ENCODE results near the gene SGMS1. TPM values are rescaled to one million over a fixed set of nuclear protein-coding genes. Genes with fewer than 3 reads are reported as not detected.

The SGMS1 gene
- polyA plus RNA-seq, 1 of the 3 experiments (the other 2 are of a cell fraction) = 6.3 TPM

- H3K9me3 ChIP-seq = no peaks in the 10 kb centered on the region
- H3K27ac ChIP-seq (ENCODE audit: low read depth in 2 of 2, low read length in 1 of 2) = no peak overlapping the region
- H3K79me2 ChIP-seq (ENCODE audit: insufficient read depth) = no peaks in the 10 kb centered on the region
- CTCF ChIA-PET = interaction anchor here (1.0 kb wide), 1 partner anchor 12 kb away, joined by 3 read pairs; no protein-coding TSS in a partner anchor
- no peak overlapping the region for H3K4me3 ChIP-seq (ENCODE audit: low read depth in 2 of 2, low read length in 1 of 2)
- no peaks in the 10 kb centered on the region for H4K20me1 ChIP-seq (ENCODE audit: insufficient read depth)
- no peaks in the 10 kb centered on the region for H3K27me3 ChIP-seq (ENCODE audit: insufficient read depth)
- no peak overlapping the region for H2AFZ ChIP-seq (ENCODE audit: low read depth)
- no peak for DNase-seq
- no peaks in the 10 kb centered on the region for H3F3A ChIP-seq (replicated peaks; ENCODE audit: insufficient read depth)
- POLR2A ChIA-PET = no interaction called here
- TF ChIP-seq NFIC (IDR thresholded peaks at IDR 0.05; ENCODE audit: borderline replicate concordance) (peak; percentile 38; the same call in 1 of the 2 replicates), PBX3 (IDR thresholded peaks at IDR 0.05) (no peak), NRF1 (IDR thresholded peaks at IDR 0.05; ENCODE audit: low read depth, low read length) (no peak), YY1 (IDR thresholded peaks at IDR 0.05; ENCODE audit: low read depth) (no peak), MXI1 (IDR thresholded peaks at IDR 0.05; ENCODE audit: low read depth, low read length) (no peak), TEAD4 (IDR thresholded peaks at IDR 0.05; ENCODE audit: borderline replicate concordance, insufficient read depth) (no peak), MEF2A (IDR thresholded peaks at IDR 0.05; ENCODE audit: borderline replicate concordance, low read depth) (no peak), EP300 (IDR thresholded peaks at IDR 0.05; ENCODE audit: borderline replicate concordance in 1 of 2, low read depth in 1 of 2, low read length in 1 of 2) (no peak)
- H3K9me2 ChIP-seq = no peaks in the 10 kb centered on the region
- H3K4me1 ChIP-seq (ENCODE audit: control insufficient read depth in 1 of 2, insufficient read depth in 2 of 2, low read depth in 1 of 2, low read length in 1 of 2) = peaks cover 0 to 4% of the 10 kb centered on the region in 2 experiments; a peak in 1 of 4 replicates
- H3K9ac ChIP-seq = no peak overlapping the region
- 16% methylated on average over 2 of the region's 2 CpGs for WGBS (ENCODE audit: low lambda C conversion rate)
- no peak overlapping the region for H3K4me2 ChIP-seq
- no peaks in the 10 kb centered on the region for H3K36me3 ChIP-seq (replicated peaks in 1 of 2; ENCODE audit: control insufficient read depth in 1 of 2, insufficient read depth in 2 of 2, low read length in 1 of 2)
These were observed 17.9 kb upstream of the SGMS1 start for GRCh38 chr10:50641626-50642025.

- Histone ChIP-seq H3K9me3 (no peaks in the 10 kb centered on the region), H3K4me3 (ENCODE audit: low read depth in 2 of 2, low read length in 1 of 2) (no peak overlapping the region), H3K9me2 (no peaks in the 10 kb centered on the region), H3F3A (replicated peaks; ENCODE audit: insufficient read depth) (peaks cover under 1% of the 10 kb centered on the region), H3K4me2 (no peak overlapping the region), H3K27ac (ENCODE audit: low read depth in 2 of 2, low read length in 1 of 2) (no peak overlapping the region), H3K27me3 (ENCODE audit: insufficient read depth) (no peaks in the 10 kb centered on the region), H3K79me2 (ENCODE audit: insufficient read depth) (no peaks in the 10 kb centered on the region), H3K36me3 (replicated peaks in 1 of 2; ENCODE audit: control insufficient read depth in 1 of 2, insufficient read depth in 2 of 2, low read length in 1 of 2) (no peaks in the 10 kb centered on the region), H3K9ac (no peak overlapping the region), H3K4me1 (ENCODE audit: control insufficient read depth in 1 of 2, insufficient read depth in 2 of 2, low read depth in 1 of 2, low read length in 1 of 2) (peaks cover 0 to 4% of the 10 kb centered on the region in 2 experiments; a peak in 1 of 4 replicates), H2AFZ (ENCODE audit: low read depth) (no peak overlapping the region), H4K20me1 (ENCODE audit: insufficient read depth) (no peaks in the 10 kb centered on the region)
- POLR2A ChIA-PET = no interaction called here
- CTCF ChIA-PET = no interaction called here
- 18% methylated on average over 1 of the region's 1 CpG for WGBS (ENCODE audit: low lambda C conversion rate)
- TF ChIP-seq NRF1 (IDR thresholded peaks at IDR 0.05; ENCODE audit: low read depth, low read length) (no peak), GATA2 (CRISPR knock-in tag; IDR thresholded peaks at IDR 0.05) (no peak), USF2 (IDR thresholded peaks at IDR 0.05; ENCODE audit: borderline replicate concordance, low read depth, low read length) (no peak), CTCF (IDR thresholded peaks at IDR 0.05) (no peak), IRF3 (IDR thresholded peaks at IDR 0.05; ENCODE audit: low read depth, low read length) (no peak)
- DNase-seq = no peak
These were observed 16.5 kb upstream of the SGMS1 start for GRCh38 chr10:50640238-50640637.
